Measurements from ENCODE around the gene PRODH2. TPM values are rescaled to one million over a fixed set of nuclear protein-coding genes. Genes with fewer than 3 reads are reported as not detected.

The PRODH2 gene
- total RNA-seq, 1 experiment from 2014 or later: not detected

- TF ChIP-seq EZH2 (IDR thresholded peaks at IDR 0.05; ENCODE audit: low read depth) (no peak), CTCF (conservative IDR thresholded peaks at IDR 0.05) (no peak)
- H3K27me3 ChIP-seq (ENCODE audit: insufficient read depth, low read depth): peaks cover 70% of the 10 kb centered on the region
- BruUV-seq (replicated peaks): no TSS peak
- no peaks in the 10 kb centered on the region for H3F3A ChIP-seq (ENCODE audit: insufficient read depth, low read depth)
- no peaks in the 10 kb centered on the region for H3K4me1 ChIP-seq (replicated peaks; ENCODE audit: insufficient read depth)
- no peaks in the 10 kb centered on the region for H3K9me3 ChIP-seq (ENCODE audit: insufficient read depth, low read depth)
- no peak overlapping the region for H2AFZ ChIP-seq
- no peak overlapping the region for H3K27ac ChIP-seq
- no peak for DNase-seq
- no peak overlapping the region for H3K4me3 ChIP-seq
- CTCF ChIA-PET: no interaction called here
- intact Hi-C loops (cut with micrococcal nuclease; ENCODE audit: unreplicated experiment): no loop called here
- no peaks in the 10 kb centered on the region for H3K79me2 ChIP-seq (ENCODE audit: low read depth)
- H3K9me2 ChIP-seq (ENCODE audit: insufficient read depth): no peaks in the 10 kb centered on the region
- no peak overlapping the region for H3K4me2 ChIP-seq
- no peaks in the 10 kb centered on the region for H4K20me1 ChIP-seq (ENCODE audit: insufficient read depth)
- H3K36me3 ChIP-seq (ENCODE audit: low read depth): no peaks in the 10 kb centered on the region
- POLR2A ChIA-PET (ENCODE audit: unreplicated experiment): no interaction called here
These were observed 622 bp upstream of the PRODH2 start for GRCh38 chr19:35813043-35813890.

- Histone ChIP-seq H3K36me3 (ENCODE audit: low read depth) (no peaks in the 10 kb centered on the region), H3K4me1 (replicated peaks; ENCODE audit: insufficient read depth) (no peaks in the 10 kb centered on the region), H3K27me3 (ENCODE audit: insufficient read depth, low read depth) (peaks cover 76% of the 10 kb centered on the region), H3K9me3 (ENCODE audit: insufficient read depth, low read depth) (no peaks in the 10 kb centered on the region), H2AFZ (no peak overlapping the region), H3K27ac (no peak overlapping the region), H3K4me2 (no peak overlapping the region), H3K4me3 (no peak overlapping the region), H3K9me2 (ENCODE audit: insufficient read depth) (no peaks in the 10 kb centered on the region), H3F3A (ENCODE audit: insufficient read depth, low read depth) (no peaks in the 10 kb centered on the region), H3K79me2 (ENCODE audit: low read depth) (no peaks in the 10 kb centered on the region), H4K20me1 (ENCODE audit: insufficient read depth) (no peaks in the 10 kb centered on the region)
- TF ChIP-seq CTCF (conservative IDR thresholded peaks at IDR 0.05) (no peak), EZH2 (IDR thresholded peaks at IDR 0.05; ENCODE audit: low read depth) (no peak)
- POLR2A ChIA-PET (ENCODE audit: unreplicated experiment): no interaction called here
- BruUV-seq (replicated peaks): no TSS peak
- intact Hi-C loops (cut with micrococcal nuclease; ENCODE audit: unreplicated experiment): no loop called here
- CTCF ChIA-PET: no interaction called here
- no peak for DNase-seq
These were observed 1.1 kb downstream of the PRODH2 start for GRCh38 chr19:35811317-35812219.

- H3K9me3 ChIP-seq (ENCODE audit: insufficient read depth, low read depth): no peaks in the 10 kb centered on the region
- TF ChIP-seq EZH2 (IDR thresholded peaks at IDR 0.05; ENCODE audit: low read depth) (no peak), CTCF (conservative IDR thresholded peaks at IDR 0.05) (no peak)
- H3K4me3 ChIP-seq: no peak overlapping the region
- ChIA-PET CTCF (no interaction called here), POLR2A (ENCODE audit: unreplicated experiment) (no interaction called here)
- H3F3A ChIP-seq (ENCODE audit: insufficient read depth, low read depth): no peaks in the 10 kb centered on the region
- H3K27ac ChIP-seq: no peak overlapping the region
- no TSS peak for BruUV-seq (replicated peaks)
- no peak overlapping the region for H2AFZ ChIP-seq
- no peaks in the 10 kb centered on the region for H3K79me2 ChIP-seq (ENCODE audit: low read depth)
- no peaks in the 10 kb centered on the region for H3K36me3 ChIP-seq (ENCODE audit: low read depth)
- peaks cover 77% of the 10 kb centered on the region for H3K27me3 ChIP-seq (ENCODE audit: insufficient read depth, low read depth)
- no peaks in the 10 kb centered on the region for H4K20me1 ChIP-seq (ENCODE audit: insufficient read depth)
- no peaks in the 10 kb centered on the region for H3K4me1 ChIP-seq (replicated peaks; ENCODE audit: insufficient read depth)
- no peaks in the 10 kb centered on the region for H3K9me2 ChIP-seq (ENCODE audit: insufficient read depth)
- no peak for DNase-seq
- no peak overlapping the region for H3K4me2 ChIP-seq
- intact Hi-C loops (cut with micrococcal nuclease; ENCODE audit: unreplicated experiment): no loop called here
These were observed 5.0 kb downstream of the PRODH2 start for GRCh38 chr19:35807633-35808032.
